HG03469 (cell line): ENCODE data around the gene PKMYT1.

ENCODE experiments used
- ATAC-seq: cut with Tn5 transposase; IDR thresholded peaks from one replicate; pipeline ENCODE4 v1.9.1; 2021; ENCODE audit warnings: mild to moderate bottlenecking, moderate library complexity, moderate number of reproducible peaks; ENCODE audit not compliant: unreplicated experiment

The PKMYT1 gene

DNA sequence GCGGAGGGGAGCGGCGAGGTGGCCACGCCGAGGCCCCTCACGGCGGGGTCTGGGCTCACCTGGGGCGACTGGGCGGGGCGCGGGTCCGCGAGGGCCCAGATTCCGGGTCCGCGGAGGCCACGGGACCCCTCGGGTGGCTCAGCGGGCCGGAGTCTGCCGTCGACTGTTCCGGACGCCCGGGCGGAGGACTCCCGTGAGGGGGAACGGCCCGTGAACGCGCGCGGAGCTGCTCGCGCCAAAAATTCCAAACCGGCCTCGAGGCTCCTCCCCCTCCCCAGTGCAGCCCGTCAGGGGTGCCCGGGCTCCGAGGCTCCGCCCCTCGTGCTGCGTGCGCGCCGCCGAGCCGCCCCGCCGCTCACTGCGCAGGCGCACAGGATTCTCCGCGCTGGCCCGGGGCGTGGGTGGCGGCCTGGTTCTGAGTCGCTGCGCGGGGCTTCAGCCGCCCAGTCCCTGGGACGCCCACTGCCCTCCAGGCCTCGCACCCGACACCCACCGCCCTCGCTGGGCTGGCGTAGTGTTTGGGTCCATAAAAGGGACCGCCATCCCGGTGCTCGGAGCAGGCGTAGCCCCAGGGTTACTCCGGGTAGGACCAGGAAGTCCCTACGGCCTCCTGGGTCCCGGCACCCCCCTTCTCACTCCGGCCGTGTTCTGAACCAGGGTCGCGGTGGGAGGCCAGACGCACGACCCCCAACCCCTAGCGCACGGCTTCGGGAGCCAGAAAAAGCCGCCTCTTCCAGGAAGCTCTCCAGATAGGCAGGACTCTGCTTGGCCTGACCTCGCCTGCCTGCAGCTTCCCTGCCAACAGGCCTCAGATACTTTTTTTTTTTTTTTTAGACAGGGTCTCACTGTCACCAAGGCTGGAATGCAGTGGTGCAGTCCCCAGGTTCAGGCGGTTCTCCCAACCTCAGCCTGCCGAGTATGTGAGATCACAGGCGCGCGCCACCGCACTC is at the start of gene PKMYT1:
PKMYT1 (minus strand) TSS at position 220 of the 950 bp plus-strand sequence. CDS start 789 bp downstream, outside the sequence.
- peak; percentile 57 for ATAC-seq

DNA sequence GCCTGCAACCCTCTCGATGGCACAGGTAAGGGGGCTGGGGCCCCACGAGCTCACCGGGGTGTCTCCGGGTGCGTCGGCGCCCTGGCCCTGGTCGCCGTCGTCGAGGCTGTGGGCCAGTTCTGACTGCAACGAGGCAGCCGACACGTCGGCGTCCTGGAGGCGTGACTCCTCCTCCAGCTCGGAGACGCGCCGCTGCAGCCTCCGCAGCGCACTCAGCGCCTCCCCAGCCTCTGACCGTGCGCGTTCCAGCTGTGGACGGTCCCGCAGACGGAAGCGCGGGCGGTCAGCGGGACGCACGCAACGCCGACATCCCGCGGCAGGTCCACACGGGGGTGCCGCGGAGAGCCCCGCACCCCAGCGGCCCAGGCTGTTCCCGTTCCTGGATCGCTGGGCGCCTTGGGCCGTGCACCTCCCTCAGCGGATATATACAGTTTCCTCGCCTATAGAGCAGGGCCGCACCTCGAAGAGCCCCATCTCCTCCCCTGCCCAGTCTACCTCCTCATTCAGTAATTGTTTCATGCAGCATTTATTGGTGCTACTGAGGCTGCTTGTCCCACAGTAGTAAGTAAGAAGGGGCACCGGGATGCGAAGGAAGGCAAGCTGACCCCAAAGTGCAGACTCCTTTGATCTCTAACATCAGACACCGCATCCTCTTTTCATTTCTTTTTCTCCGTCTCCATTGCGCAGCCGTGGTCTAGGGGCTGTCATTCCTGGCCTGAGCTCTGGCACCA is 49.4 kb upstream of the PKMYT1 start:
- ATAC-seq, result no peak

DNA sequence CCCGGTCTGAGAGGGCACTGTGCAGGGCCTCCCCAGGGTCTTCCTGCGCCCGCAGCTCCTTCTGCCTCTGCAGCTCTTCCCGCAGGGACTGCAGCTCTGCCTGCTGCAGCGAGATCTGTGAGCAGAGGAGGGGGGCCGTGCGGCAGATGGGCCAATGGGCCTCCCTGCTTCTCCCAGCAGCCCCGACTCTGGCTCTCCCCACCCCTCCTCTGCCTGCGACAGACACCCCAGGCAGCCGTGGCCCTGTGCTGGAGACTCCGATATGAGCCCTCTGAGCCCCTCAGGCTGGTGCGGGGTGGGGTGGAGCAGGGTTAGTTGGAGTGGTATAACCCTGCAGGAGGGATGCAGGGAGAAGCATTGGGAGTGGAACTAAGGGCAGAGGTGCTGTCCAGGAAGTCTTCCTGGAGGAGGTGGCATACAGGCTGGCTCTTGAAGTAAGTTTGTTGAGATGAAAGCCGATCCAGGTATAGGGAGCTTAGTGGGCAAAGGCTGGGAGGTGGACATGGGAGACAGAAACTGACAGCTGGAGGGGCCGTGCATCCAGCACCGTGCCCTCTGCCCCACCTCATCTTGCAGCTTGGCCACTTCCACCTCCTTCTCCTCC is 48.6 kb upstream of the PKMYT1 start:
- ATAC-seq, result no peak

DNA sequence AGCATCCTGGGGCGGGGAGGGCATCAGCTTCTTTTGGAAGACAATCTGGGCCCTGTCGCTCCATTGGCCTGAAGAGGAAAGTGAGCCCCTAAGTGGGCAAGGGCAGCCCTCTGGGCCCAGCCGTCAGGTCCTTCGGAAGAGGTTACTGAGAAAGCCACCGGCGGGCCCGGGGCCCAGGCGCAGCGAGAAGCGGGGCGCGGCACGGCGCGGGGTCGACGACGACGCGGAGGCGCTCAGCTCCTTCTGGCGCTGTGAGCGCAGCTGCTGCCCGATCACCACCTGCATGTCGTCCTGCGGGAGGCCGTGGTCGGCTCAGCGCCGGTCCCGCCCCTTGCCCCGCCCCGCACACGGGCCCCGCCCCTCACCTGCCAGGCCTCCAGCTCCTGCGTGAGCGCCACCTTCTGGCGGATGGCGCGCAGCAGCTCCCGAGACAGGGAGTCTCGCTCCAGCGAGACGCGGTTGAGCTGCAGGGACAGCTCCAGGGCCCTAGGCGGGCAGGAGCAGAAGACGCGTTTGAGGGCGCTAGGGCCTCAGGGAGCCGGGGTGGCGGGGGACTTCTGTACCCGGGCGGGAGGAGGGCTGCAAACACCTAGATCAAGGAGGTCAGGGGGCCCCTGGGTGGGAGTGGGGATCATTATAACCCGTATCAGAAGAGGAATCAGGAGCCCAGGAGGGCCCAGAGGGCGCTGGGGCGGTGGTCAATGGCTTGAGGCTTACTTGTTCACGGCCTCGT is 47.9 kb upstream of the PKMYT1 start:
- ATAC-seq, result no peak

DNA sequence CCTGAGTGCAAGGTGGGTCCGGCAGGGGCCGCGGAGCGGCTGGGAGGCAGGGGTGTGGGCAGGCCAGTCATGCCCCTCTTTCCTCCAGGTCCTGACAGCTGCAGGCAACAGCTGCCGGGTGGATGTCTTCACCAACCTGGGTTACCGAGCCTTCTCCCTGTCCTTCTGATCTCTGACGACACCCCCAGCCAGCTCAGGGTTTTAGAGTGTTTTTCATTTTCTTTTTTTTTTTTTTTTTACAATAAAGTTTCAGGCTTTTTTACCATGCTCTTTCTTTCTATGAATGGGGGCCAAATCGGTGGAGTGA is 47.2 kb upstream of the PKMYT1 start:
- no peak for ATAC-seq

DNA sequence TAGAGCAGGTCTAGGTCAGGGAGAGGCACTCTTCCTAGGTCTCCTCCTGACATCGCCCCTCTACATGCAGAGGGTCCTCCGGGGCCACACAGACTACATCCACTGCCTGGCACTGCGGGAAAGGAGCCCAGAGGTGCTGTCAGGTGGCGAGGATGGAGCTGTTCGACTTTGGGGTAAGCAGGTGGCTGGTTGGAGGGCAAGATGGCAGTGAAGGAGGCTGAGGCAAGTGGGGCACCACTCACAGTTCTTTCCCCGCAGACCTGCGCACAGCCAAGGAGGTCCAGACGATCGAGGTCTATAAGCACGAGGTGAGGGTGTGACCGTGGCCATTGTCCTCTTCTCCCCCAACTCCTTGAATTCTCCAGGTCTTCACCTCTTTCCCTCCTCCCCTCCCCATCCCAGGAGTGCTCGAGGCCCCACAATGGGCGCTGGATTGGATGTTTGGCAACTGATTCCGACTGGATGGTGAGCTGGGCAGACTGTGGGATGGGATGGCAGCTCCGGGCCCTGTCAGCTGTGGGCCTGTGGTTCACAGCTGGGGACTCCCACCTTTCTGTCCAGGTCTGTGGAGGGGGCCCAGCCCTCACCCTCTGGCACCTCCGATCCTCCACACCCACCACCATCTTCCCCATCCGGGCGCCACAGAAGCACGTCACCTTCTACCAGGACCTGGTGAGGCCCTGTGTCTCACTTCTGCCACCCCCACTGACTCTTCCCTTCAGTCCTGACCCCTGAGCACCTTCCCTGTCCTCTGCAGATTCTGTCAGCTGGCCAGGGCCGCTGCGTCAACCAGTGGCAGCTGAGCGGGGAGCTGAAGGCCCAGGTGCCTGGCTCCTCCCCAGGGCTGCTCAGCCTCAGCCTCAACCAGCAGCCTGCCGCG is 46.6 kb upstream of the PKMYT1 start:
- no peak for ATAC-seq

DNA sequence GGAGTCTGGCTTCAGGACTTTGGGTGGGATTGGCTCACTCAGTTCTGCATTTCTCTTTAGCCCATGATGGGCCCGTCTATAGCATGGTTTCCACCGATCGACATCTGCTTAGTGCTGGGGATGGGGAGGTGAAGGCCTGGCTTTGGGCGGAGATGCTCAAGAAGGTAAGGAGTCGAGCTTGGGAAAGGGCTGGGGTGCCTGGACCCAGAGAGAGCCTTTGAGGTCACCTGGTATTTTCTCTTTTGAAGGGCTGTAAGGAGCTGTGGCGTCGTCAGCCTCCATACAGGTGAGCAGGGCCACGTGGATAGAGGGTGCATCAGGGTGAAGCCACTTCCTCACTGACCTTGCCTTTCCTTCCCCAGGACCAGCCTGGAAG is 45.7 kb upstream of the PKMYT1 start:
- no peak for ATAC-seq

DNA sequence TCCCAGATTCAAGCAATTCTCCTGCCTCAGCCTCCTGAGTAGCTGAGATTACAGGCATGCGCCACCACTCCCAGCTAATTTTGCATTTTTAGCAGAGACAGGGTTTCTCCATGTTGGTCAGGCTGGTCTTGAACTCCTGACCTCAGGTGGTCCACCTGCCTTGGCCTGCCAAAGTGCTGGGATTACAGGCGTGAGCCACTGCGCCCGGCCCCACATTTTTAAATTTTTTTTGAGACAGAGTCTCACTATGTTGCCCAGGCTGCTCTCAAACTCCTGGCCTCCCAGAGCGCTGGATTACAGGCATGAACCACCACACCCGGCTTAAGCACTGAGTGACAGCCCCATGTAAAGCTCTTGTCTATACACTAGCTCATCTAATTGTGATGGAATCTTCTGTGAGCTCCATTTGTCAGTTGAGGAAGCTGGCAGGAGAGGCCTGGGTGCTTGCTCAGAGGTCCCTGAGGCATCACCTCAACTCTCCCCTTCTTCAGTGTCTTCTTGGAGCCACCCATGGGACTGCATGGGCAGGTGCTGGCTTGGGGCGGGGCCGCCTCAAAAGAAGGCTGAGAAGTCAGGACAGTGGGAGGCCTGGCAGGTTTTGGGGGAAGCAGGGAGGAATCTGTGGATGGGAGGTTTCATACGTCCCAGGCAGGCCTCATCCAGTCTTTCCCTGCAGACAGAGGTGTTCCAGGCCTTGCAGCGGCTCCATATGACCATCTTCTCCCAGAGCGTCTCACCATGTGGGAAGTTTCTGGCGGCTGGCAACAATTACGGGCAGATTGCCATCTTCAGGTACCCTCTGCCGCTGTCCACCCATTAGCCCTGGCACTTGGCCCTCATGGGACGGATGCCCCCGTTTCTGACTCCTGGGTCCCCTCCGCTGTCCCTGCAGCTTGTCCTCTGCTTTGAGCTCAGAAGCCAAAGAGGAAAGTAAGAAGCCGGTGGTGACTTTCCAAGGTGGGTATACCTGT is 45.1 kb upstream of the PKMYT1 start:
- no peak for ATAC-seq

DNA sequence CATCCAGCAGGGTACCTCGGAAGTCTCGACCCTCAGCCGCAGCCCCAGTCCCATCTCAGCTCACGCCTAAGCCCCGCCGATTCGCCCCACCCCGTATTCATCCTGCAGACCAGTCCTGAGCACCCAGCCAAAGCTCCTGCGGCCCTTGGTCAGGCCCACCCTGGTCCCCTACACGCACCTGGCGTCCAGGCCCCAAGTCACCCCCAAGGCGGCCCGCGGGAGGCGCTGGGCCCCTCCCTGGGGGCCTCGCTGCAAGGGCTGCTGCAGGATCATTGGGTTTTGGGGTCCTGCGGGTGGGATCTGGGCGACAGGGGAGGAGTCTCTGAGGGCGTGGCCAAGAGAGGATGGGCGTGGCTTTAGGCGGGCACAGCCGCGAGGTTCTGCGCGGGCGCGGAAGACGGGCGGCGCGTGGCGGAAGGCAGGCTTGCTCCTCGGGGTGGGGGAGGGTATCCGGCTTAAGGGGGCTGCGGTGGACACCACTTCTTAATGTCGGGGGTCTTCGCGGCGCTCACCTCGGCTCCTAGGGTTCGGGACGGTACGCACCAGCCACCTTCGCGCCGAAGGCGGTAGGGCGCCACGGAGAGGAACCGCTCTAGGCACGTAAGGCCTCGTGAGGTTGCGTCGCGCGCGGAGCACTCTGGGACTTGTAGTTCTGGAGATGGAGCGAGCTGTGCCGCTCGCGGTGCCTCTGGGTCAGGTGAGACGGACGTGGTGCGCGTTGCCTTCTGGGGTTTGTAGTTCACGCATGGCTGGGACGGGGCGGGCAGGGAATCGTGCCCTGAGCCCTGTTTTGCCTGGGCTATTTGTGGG is 43.6 kb upstream of the PKMYT1 start, which contains the start of the genes HCFC1R1 and THOC6:
HCFC1R1 (minus strand) TSS at position 274 of the 810 bp plus-strand sequence; CDS start at position 273, 1 bp downstream.
THOC6 (plus strand) TSS at position 367 of the 810 bp plus-strand sequence; CDS start at position 659, 292 bp downstream.
- peak; percentile 68 for ATAC-seq

DNA sequence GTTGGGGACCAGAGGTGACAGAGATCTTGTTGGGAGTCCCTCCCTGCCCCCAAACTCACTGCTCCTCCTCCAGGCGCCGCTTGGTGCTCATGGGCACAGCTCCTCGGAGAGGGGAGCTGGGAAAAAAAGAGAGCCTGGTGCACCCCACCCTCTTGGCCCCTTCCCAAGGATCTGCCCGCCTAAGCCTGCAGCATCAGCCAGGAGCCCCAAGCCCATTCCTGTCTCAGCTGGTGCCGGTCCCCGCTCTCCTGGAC is 43.1 kb upstream of the PKMYT1 start:
- no peak for ATAC-seq

DNA sequence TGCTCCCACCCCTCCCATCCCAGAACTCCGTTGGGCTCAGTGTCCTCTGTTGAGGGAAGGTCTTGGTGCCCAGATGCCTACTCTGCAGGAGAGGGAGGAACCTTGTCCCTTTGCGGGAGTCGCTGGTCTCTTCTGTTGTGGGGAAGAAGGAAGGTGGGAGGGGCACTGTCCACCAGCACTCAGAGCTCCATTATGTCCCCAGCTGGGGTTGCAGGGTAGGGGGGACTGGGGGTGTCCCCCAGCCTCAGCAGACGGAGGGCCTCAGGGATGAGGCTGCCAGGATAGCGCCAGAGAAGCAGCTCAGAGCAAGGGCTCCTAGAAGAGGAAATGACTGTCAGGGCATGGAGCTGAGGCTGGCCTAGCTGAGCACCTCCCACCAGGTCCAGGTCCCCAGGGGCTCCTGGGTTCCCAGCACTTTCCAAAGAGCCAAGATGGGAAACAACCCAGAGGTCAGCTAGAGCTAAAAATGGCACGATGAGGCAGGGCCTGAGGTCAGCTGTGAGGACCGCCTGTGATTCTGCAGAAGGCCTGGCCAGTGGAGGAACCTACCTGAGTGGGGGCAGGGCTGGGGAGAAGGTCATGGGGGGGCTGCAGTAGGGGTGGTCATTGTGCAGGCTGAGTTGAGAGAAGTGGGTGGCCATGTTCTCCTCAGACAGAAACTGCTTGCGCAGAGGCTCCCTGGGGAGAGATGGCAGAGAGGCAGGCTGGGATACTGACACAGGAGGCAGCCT is 42.6 kb upstream of the PKMYT1 start:
- ATAC-seq, result no peak

DNA sequence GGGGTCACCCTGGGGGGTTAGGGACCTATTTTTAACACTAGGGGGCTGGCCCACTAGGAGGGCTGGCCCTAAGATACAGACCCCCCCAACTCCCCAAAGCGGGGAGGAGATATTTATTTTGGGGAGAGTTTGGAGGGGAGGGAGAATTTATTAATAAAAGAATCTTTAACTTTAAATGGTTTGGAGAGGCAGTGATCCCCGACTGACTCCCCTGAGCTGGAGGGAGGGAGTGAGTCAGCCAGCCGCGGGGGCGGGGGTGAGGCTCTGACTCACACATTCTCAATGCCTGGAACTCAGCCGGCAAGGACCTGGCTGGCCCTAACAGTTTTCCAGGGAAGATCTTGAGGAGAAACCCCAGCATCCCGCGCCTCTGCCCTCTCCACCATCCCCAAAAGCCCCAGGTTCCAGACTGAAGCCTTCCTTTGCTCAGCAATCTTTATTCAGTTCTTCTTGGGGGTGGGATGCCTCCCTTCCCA is 42.0 kb upstream of the PKMYT1 start:
- no peak for ATAC-seq

DNA sequence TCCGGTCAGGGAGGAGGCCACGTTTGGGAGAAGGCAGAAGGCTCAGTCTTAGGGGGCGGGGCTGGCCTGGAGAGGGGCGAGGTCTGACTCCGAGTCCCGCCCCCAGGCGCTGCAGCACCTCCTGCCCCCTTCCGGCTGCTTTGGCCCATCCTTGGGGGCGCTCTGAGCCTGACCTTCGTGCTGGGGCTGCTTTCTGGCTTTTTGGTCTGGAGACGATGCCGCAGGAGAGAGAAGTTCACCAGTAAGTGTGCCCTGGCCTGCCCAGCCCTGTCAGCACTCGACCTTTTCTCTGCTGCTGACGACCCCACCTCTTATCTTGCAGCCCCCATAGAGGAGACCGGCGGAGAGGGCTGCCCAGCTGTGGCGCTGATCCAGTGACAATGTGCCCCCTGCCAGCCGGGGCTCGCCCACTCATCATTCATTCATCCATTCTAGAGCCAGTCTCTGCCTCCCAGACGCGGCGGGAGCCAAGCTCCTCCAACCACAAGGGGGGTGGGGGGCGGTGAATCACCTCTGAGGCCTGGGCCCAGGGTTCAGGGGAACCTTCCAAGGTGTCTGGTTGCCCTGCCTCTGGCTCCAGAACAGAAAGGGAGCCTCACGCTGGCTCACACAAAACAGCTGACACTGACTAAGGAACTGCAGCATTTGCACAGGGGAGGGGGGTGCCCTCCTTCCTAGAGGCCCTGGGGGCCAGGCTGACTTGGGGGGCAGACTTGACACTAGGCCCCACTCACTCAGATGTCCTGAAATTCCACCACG is 41.4 kb upstream of the PKMYT1 start:
- ATAC-seq, result no peak

DNA sequence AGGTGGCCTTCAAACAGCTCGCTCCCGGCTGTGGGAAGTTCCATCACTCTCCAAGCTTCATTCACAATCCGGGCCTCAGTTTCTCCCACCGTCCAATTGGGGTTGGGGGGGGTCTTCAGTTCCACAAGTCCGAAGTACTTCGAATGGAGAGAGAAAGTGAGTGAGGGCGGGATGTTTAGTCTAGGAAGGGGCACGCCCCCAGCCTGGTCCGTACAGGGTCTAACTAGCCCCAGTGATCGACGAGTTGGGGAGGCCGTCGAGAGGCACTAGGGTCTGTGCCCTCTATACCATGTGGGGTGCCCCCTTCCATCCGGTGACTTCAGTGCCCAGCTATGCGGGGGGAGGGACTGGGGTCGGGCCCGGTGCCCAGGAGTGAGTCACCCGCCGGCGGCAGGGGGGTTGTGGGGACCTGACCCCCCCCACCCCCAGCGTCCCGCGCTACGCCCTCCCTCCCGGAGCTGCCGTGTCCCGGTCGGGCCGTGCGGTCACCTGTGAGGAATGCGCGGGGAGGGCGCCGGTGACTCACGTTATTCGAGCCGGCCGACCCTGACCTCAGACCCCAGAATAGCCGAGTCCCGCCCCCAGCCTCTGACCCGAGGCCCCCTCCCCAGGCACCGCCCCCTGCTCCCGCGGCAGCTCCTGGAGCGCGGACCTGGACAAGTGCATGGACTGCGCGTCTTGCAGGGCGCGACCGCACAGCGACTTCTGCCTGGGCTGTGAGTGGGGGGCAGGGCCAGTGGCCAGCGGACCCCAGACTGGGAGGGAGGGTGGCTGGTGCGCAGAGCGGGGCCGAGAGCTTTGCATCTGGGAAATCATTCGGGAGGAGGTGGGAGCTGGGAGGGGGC is 40.6 kb upstream of the PKMYT1 start:
- no peak for ATAC-seq

DNA sequence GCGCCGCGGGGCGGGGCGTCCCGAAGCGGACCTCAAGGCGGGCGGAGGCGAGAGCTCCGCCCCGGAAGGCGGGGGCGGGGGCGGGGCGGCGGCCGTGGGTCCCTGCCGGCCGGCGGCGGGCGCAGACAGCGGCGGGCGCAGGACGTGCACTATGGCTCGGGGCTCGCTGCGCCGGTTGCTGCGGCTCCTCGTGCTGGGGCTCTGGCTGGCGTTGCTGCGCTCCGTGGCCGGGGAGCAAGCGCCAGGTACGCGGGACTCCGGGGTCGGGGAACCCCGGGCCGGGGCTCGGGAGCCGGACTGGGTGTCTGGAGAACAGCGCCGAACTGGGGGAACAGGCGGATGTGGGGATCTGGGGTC is 40.0 kb upstream of the PKMYT1 start, which contains the start of gene TNFRSF12A:
TNFRSF12A (plus strand) TSS at position 122 of the 357 bp plus-strand sequence; CDS start at position 152, 30 bp downstream.
- no peak for ATAC-seq
